Inflammatory macrophage treated with lipopolysaccharide for 4 hours (primary cell): ENCODE measurements around the gene UNK.
"Not testable (repeated sequence)": the region's sequence is repeated elsewhere in the genome, so short reads cannot be mapped to it uniquely, and the experiment has no call there.

Source experiments
- DNase-seq: peaks from one replicate; pipeline ENCODE4 v3.0.0-alpha.2; 2020

The UNK gene

DNA sequence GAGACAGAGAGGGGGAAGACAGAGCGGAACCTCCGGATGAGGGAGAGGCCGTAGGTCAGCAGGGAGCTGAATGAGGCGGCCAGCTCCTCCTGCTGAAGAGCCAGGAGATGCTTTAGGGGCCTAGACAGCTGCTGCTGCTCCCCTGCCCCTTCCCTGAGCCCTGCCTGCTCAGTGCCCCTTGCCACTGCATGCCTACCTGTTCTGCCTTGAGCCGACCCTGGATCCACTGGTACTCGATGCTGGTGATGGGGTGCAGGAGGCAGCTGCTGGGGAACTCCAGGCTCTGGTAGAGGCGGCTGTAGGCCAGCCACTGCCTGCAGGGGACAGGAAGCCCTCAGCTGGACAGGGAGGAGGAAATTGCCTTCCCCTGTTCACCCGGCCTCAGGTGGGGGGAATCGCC lies 52.0 kb downstream of the UNK start:
- DNase-seq = no peak

- no peak for DNase-seq
Measured at GRCh38 chr17:75837899-75838298, 53.3 kb downstream of the UNK start.

GRCh38 chr17:75838410-75838809 lies 53.8 kb downstream of the UNK start:
- DNase-seq = no peak

DNA sequence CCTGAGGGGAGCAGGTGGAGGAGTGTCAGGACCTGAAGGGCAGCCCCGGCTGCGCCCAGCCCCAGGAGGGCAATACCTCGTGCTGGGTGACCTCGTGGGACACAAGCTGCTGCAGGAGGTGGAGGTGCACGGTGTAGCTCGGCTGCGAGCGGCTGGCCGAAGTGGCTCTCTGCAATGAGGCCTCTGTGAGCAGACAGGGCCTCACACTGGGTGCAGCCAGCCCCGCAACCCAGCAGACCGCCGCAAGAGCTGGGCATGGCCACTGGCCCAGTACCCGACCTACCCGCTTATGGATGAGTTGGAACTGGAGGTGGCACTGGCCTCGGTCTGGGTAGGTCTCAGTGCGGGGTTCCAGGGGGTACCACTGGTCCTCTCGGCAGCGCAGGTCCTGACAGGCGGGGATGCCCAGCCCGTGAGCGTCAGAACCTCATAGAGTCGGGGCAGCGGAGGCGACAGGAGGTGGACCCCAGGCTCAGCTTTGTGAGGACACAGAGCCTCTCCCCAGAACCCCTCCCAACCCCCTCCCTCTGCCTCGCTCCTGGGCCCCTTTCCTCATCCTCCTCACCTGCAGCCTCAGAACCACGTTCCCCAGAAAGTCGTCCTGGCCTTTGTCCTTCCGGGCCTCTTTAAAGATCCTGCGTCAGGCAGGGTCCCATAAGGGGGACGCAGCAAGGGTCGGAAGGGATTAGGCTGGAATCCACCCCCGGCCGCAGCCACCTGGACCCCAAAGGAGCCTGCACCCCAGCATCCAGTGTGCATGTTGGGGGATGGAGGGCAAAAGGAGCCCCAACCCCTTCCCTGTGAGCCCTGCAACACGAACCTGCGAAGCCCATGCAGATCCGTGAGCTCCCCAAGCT lies 55.6 kb downstream of the UNK start:
- DNase-seq = no peak

- no peak for DNase-seq
Measured at GRCh38 chr17:75840799-75841164, 56.2 kb downstream of the UNK start.

- DNase-seq = no peak
Measured at GRCh38 chr17:75842411-75842810, 57.8 kb downstream of the UNK start.

DNA sequence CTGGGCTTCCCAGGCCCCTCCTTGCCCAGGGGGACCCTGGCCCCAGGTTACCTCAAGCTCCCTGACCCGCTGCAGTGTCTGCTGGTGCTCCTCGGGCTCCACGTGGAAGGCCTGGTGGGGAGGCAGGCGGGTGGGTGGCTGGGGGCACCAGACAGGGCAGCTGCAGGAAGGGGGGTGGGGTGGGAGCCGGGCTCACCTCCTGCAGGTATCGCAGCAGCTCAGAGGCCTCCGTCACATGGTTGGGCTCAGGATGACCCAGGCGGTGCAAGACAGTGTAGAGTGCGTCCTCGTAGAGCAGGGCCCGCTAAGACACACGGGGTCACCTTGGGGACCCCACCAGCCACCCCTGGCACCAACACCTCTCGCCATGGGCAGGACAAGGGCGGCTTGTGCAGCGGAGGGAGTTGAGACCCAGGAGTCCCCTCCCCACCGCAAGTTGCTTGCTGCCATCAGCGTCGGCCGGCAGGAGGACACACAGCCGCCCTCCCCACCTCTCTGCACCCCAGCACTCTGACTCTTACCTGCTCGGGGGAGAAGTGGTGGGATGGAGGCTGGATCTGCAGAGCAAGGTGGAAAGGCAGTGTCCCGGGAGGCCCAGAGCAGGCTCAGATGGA lies 58.5 kb downstream of the UNK start:
- no peak for DNase-seq

- DNase-seq = peak; percentile 86
Measured at GRCh38 chr17:75843577-75844529, 59.2 kb downstream of the UNK start, which contains the start of gene UNC13D. UNC13D (minus strand) TSS chr17:75844404; CDS start chr17:75844337, 67 bp downstream.

DNA sequence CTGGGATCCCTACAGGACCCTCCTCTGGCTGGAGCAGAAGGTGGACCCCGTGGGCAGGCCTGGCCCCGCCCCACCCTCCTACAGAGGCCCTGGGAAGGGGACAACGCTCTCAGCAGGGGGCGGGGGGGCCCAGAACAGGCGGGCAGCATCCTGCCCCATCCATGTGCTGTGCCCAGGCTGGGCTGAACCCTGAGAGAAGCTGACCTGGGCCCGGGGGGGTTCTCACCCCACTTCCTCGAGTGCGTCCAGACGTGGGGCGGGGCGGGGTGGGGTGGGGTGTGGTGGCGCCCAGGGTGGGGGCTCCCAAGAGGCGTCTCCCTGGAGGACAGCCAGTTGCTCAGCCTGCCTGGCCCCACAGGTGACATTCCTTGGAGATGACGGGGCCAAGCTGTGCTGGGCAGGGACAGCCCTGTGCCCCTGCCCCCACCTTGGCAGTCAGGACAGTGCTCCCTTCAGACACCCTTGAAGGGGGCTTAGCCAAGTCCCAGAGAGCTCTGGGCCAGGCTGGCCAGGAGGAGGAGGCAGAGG lies 60.0 kb downstream of the UNK start:
- DNase-seq = no peak

DNA sequence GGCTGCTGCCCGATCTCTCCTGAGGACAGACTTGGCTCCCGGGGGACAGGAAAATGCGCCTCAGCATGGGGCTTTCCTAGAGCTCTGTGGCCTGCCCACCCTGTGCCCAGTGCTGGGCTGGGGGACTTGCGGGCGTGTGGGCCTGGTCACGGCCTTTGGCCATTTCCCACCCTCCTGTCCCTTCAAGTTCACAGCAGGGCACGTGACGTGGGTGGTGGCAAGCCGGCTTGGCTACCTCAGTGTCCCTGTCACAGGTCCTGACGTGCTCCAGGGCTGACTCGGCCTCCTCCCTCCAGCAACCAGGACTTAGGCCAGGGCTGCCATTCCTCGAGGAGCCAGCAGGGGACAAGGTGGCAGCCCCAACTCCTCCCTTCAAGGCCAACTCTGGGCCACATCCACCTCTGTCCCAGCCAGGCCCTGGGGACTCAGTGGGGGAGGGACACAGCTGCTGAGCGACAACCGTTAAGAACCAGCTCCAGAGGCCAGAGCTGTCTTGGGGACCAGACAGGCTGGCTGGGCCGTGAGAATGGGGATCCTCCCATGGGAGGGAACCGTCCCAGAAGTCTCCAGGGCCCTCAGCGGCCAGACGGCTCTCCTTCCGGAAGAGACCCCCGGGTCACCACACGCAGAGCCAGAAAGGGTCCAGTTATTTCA lies 60.6 kb downstream of the UNK start:
- peak; percentile 91 for DNase-seq

DNA sequence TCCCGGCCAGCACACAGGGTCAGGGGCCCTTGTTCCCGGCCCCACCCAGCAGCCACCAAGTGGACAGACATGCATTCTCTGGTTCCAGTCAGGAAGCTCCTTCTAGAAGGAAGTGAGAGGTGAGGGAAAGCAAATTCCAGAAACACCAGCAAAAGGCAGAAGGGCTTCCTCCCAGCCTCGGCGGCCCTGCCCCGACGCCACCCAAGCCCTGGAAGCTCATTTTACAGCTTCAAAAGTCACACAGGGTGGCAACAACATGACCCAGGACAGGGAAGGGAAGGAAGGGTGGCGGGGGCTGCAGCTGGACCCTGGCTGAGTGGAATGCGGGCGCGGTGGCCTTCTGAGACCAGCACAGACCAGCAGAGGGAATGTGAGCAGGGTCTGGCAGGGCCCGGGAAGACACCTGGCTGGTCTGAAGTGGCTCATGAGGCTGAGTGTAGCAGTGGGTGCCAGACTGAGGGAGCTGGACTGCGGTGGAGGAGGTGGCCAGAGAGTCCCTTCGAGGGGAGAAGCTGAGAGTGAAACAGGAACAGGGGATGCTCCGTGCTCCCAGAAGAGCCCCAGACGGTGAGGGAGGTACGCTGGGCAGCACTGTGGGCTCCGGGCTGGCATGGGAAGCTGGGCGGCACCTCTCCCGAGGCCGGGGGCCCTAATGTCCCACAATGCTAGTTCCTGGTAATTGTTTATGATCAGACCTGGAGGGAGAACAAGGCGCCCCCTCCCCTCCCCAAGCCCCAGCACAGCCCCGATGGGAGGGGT lies 61.5 kb downstream of the UNK start:
- no peak for DNase-seq

DNA sequence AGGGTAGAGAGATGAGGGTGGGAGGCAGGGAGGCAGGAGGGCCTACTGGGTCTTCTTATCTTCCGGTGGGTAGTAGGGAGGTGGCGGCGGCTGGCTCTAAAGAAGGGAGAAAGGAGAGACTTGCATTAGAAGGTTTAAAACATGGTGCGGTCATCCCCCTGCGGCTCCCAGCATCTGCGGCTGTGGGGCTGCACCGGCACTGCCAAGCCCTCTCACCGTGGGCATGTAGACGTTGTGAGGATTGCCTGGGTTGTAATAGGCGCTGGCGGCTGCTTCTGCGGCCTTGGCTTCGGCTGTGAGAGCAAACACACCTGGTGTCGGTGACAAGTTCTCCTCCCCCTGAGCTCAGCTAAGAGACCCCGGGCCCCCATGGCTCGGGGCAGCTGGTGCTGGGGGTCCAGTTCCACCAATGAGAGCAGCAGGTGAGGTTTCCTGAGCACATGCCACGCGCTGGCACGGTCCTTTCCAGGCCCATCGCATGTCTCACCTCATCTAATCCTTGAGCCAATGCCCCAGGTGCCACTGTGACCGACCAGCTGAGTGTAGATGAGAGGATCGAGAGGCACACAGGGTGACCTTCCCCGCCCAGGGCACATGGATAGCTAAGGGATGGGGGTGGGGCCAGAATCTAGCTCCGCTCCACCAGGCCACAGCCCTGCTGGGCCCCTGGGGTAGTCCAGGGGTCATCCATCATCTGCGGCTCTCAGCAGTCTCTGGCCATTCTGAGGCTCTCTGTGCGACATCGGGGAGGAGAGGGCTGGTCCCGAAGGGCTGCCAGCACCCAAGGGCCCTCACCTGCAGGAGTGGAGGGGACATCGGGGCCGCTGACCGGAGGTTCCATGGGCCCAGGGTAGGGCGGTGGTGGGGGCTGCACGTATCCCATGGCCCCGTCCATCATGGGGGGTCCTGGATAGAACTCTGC lies 62.3 kb downstream of the UNK start:
- no peak for DNase-seq

DNA sequence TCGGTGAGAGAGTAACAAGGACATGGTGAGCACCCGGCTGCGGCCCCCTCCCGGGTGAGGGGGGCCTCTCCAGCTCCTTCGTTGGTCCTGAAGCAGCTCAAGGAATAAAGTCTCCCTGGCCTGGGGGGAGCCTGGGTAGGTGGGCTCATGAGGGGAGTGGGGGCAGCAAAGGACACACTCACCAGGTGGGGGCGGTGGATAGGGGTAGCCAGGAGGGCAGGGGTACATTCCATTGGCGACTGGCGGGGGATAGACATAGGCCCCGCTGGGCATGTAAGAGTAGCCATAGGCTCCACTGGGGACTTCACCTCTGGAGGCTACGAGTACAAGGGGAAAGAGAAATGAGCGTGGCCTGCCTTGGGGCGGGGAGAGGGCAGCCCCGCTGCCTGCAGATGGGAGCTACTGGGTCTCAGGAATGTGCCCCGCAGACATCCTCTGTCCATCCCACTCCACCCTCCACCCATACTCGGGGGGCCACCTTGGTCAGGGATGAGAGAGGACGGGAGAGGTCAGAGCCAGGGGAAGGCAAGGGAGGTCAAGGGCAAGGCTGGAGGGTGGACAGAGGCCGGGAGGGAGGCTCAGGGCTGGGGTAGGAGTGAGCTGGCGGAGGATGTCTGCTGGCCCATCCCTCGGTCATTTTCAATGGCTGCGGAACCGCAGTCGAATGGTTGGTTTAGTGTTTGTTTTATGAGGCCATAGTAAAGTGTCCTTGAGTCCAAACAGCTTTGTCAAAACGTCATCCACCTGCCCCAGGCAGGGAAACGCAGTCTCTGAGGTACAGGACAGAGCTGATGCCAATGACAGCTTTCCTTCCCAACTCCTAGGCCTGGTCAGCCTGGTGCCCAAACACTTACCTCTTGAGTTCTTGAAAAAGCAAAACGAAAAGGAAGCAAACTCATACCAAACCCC lies 63.3 kb downstream of the UNK start:
- DNase-seq = no peak

DNA sequence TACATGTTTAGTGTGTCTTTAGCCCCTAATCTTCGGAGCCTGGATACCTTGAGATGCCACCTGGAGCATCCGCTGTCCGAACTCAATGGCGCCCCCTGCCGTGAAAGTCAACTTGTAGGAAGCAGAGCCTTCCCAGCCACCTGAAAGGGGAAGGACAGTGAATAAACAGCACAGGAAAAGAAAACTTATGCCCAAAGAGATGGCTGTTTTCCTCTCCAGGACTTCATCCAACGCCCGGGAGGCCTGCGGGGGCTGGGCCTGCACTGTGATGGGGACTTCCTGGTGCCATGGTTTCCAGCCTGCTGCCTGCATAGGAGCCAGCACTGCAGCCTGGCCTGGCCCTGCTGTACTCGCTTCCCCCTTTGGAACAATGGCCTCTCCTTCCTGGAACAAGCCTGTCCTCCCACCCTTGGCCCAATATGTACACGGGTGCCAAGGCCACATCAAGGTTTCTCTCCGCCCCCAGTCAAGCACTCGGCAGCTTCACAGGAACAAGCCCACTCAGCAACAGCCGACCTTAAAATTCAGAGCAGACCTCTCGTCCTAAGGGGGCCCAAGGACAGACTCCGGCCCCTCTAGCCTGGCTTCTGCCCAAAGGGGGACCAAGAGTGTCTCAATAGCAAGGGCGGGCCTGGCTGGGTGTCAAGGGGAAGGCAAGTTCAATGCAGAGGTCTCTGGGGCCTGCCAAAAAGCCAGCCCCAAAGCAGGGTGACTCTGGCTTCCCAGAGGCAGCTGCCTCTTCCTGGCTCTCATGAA lies 64.1 kb downstream of the UNK start:
- DNase-seq = peak; percentile 68

GRCh38 chr17:75849279-75849646 lies 64.7 kb downstream of the UNK start:
- DNase-seq = no peak

DNA sequence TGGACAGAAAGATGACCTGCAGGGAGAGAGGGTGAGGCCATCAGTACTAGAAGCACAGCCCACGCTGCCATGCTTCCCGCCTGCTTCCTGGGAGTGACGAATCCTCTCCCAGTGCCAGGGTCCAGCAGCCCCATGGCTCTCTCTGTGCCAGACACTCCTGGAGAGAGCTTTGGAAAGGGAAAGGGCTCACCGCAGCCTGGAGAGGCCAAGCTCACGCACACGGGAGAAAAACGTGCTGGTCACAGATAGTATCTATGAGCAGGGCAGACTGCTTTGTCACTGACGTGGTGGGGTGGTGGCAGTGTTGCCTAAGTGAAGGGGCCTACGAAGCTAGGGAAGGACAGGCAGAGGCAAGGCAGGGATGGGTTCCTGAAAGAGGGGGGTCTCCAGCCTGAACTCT lies 65.1 kb downstream of the UNK start:
- no peak for DNase-seq

DNA sequence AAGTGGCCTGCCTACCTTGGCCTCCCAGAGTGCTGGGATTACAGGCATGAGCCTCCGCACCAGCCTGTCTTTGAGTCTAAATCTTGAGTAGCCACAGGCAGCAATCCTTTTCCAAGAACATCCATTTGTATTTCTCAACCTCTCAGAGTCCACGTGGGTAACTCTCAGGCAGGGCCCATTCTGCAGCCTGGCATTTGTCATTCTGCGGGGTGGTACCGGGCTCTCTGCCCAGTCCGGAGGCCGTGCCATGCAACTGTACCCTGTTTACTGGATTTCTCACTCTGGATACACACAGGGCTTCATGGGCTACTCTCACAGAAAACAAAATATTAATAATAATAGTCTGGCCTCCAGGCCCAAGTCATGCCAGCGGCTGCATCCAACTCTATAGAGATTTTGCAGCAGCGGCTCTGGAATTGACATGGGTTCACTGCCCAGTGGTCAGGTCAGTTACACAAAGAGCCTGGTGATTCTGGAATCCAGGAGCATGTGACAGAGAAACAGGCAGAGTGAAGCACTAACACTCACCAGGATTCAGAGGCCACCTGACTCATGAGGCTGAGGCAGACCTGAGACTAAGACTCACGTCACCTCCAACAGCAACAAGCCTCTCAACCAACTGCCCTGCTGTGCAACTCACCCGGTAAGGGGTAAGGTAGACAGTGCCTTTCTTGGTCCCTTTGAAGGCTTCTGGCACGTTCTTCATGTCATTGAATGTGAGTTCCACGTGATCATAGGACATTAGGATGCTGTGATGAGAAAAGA lies 66.5 kb downstream of the UNK start:
- DNase-seq = no peak

- not testable (repeated sequence) for DNase-seq
Measured at GRCh38 chr17:75851693-75851991, 67.0 kb downstream of the UNK start.
